Sigmoid colon (tissue), 7 donors: Measurements from ENCODE around the gene DLD. TPM values are rescaled to one million over a fixed set of nuclear protein-coding genes. Genes with fewer than 3 reads are reported as not detected.

Source experiments
- DNase-seq: peaks from one replicate; pipeline ENCODE4 v3.0.0-alpha.2; 2019
- H3K27ac ChIP-seq, 4 donors: fragments of 200-600 bp; sonication (generic); one replicate each; pipeline ENCODE4 v1.5.1; 2016 to 2019; ENCODE audit warnings: mild to moderate bottlenecking in 1 of 4
- H3K27me3 ChIP-seq, 3 donors: fragments of 200-600 bp; sonication (generic); one replicate each; pipeline ENCODE4 v1.5.1; 2019; ENCODE audit warnings: mild to moderate bottlenecking in 1 of 3
- H3K36me3 ChIP-seq, 4 donors: fragments of 200-600 bp; sonication (generic); one replicate each; pipeline ENCODE4 v1.5.1; 2016 to 2019
- H3K4me1 ChIP-seq, 4 donors: fragments of 200-600 bp; sonication (generic); one replicate each; pipeline ENCODE4 v1.5.1; 2017 to 2019
- H3K4me3 ChIP-seq, 4 donors: fragments of 200-600 bp; sonication (generic); one replicate each; pipeline ENCODE4 v1.5.1; 2017 to 2019; ENCODE audit warnings: mild to moderate bottlenecking in 2 of 4, moderate library complexity in 1 of 4
- H3K9me3 ChIP-seq, 4 donors: fragments of 200-600 bp in 3 of 4; sonication (generic) in 3 of 4; one replicate each; pipeline versions ENCODE4 v1.5.1 to v1.6.1; 2013 to 2019
- EP300 ChIP-seq, 4 donors: sonication (generic); formaldehyde crosslinking; IDR thresholded peaks; one replicate each; pipeline ENCODE4 v1.6.1; 2017; ENCODE audit warnings: antibody characterized with exemption in 4 of 4
- POLR2A ChIP-seq, 2 donors: fragments of 450-650 bp; IDR thresholded peaks; one replicate each; pipeline ENCODE4 v1.6.1; 2016; ENCODE audit warnings: antibody characterized with exemption in 2 of 2, mild to moderate bottlenecking in 2 of 2, moderate library complexity in 2 of 2
- POLR2AphosphoS5 ChIP-seq, 4 donors: sonication (generic); formaldehyde crosslinking; IDR thresholded peaks; one replicate each; pipeline ENCODE4 v1.6.1; 2017; ENCODE audit warnings: antibody characterized with exemption in 4 of 4
- WGBS, 2 donors: extraction: QIAGEN DNeasy Blood & Tissue Kit; methylation state at CpG; one replicate each; pipeline ENCODE4 v1.1.7; 2013; 5-methylcytosine and 5-hydroxymethylcytosine counted together
- intact Hi-C: fragments of 100-400 bp; cut with DNase I; formaldehyde crosslinking; loops from one replicate; pipeline ENCODE4 v1.15.1; 2023
- polyA plus RNA-seq, 3 donors: library from polyadenylated mRNA; stranded (reverse); fragments of 200-250 nt; gene quantifications; one replicate each; pipeline ENCODE4 v1.2.3, GENCODE V29; 2013
- total RNA-seq, 4 donors: library from RNA; depleted of rRNA; stranded (reverse); fragments of >200 nt; gene quantifications; one replicate each; pipeline ENCODE4 v1.1.0, GENCODE V29; 2016
- TF ChIP-seq, protein P1 (sequence below), 4 experiments: fragments of 450-650 bp in 3 of 4; fragments of 200-600 bp in 1 of 4; IDR thresholded peaks; one replicate each; pipeline ENCODE4 v1.5.1; 2016 to 2019; ENCODE audit warnings: antibody characterized with exemption in 4 of 4, mild to moderate bottlenecking in 3 of 4, moderate library complexity in 2 of 4
- donor health status: healthy with polysubstance abuse.
- donor health status: Bipolar disorder and iron deficiency.
- donor health status: healthy.

Gene DLD
- total and polyA plus RNA-seq, 7 donors: 82.3 to 446 (median 115) TPM

DNA sequence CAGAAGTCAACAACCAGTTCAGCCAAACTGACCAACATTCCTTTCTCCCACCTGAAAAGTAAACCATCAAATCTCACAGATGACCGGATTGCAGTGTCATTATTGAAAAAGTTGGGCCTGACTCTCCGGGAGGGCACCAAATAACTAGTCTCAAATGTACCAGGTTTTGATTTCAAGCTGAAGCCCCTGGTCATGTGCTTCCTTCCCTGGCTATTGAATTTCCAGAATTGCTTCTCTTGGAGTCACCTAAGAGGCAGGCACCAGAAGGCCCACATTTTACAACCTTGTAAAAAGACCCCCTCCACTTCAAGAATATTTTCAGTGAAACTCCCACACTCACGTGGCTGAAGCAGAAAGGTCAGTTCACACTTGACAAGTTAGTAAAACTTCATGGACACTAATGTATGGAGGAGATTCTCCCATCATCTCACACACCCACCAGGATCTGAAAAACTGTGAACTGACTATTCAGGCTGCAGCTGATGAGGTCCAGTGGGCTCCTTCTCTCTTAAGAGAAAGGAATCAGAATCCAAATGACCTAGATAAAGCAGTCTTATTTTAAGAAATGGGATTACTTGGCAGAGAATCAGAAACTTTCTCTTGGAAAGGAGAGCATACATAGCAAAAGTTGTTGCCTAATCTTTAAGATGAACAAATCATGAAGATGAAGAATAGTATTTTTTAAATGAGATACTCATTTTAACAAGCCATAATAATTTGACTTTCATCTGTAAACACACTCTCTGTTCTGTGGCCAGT lies 53.6 kb downstream of the DLD start:
- Histone ChIP-seq H3K27ac (peak overlapping the region; percentile 24 to 68 (median 54)), H3K4me3 (no peak overlapping the region), H3K4me1 (peaks cover 0 to 66% (median 53%) of the 10 kb centered on the region in 4 donors), H3K27me3 (no peaks in the 10 kb centered on the region), H3K9me3 (no peaks in the 10 kb centered on the region), H3K36me3 (peaks cover 0 to 61% (median 22%) of the 10 kb centered on the region in 4 donors)
- WGBS, 2 donors: 87 to 89% methylated on average over 3 of the region's 3 CpGs
- no peak for DNase-seq
- intact Hi-C loops: no loop called here
- TF ChIP-seq, protein P1, sequence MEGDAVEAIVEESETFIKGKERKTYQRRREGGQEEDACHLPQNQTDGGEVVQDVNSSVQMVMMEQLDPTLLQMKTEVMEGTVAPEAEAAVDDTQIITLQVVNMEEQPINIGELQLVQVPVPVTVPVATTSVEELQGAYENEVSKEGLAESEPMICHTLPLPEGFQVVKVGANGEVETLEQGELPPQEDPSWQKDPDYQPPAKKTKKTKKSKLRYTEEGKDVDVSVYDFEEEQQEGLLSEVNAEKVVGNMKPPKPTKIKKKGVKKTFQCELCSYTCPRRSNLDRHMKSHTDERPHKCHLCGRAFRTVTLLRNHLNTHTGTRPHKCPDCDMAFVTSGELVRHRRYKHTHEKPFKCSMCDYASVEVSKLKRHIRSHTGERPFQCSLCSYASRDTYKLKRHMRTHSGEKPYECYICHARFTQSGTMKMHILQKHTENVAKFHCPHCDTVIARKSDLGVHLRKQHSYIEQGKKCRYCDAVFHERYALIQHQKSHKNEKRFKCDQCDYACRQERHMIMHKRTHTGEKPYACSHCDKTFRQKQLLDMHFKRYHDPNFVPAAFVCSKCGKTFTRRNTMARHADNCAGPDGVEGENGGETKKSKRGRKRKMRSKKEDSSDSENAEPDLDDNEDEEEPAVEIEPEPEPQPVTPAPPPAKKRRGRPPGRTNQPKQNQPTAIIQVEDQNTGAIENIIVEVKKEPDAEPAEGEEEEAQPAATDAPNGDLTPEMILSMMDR (IDR thresholded peaks at IDR 0.05): no peak
- no peak for TF ChIP-seq EP300 (IDR thresholded peaks at IDR 0.05)
- TF ChIP-seq POLR2A (IDR thresholded peaks at IDR 0.05): no peak
- no peak for TF ChIP-seq POLR2AphosphoS5 (IDR thresholded peaks at IDR 0.05)

DNA sequence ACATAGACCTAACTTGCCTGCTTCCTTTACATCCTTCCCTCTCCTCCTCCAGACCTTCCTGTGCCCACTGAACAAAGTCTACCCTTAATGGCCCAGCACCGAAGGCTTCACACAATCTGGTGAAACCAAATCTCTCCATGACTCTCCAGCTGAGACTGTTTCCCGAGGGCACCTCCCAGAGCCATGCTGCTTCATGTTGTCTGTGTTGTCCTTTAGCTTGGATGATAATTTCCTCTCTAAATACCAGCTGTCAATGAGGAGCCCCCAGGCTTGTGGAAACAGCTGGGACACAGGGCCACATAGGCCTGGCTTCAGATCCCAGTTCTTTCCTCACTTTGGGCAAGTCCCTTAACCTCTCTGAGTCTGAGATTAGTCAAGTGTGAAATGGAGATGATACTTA lies 54.3 kb downstream of the DLD start:
- H3K36me3 ChIP-seq: peaks cover 0 to 69% (median 23%) of the 10 kb centered on the region in 4 donors
- no peaks in the 10 kb centered on the region for H3K9me3 ChIP-seq
- no peak for DNase-seq
- 92% methylated on average over 2 of the region's 2 CpGs for WGBS, 2 donors
- no peaks in the 10 kb centered on the region for H3K27me3 ChIP-seq
- intact Hi-C loops: no loop called here
- peak overlapping the region; percentile 24 to 68 (median 54) for H3K27ac ChIP-seq
- no peak overlapping the region for H3K4me3 ChIP-seq
- peaks cover 0 to 59% (median 48%) of the 10 kb centered on the region in 4 donors for H3K4me1 ChIP-seq
- TF ChIP-seq POLR2AphosphoS5 (IDR thresholded peaks at IDR 0.05) (no peak), EP300 (IDR thresholded peaks at IDR 0.05) (no peak), POLR2A (IDR thresholded peaks at IDR 0.05) (no peak)
- TF ChIP-seq, protein P1 (IDR thresholded peaks at IDR 0.05): no peak

DNA sequence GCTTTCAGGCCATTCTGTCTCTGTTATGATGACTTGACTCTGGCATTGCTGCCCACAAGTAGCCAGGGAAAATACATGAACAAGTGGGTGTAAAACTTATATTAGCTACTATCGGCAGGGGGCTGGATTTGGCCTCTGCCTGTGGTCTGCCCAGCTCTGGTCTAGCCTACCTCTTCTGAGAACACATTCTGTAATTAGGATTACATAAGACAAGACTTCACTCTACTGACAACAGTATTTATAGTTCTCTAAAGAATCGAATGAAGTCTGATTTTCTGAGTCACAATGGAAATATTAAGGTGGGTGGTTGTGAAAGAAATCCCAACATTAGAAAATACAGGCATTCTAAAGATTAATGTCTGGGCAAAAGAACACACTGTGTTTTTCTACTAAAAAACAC lies 55.5 kb downstream of the DLD start:
- TF ChIP-seq POLR2A (IDR thresholded peaks at IDR 0.05): no peak
- no peak for TF ChIP-seq POLR2AphosphoS5 (IDR thresholded peaks at IDR 0.05)
- TF ChIP-seq EP300 (IDR thresholded peaks at IDR 0.05): no peak
- TF ChIP-seq, protein P1 (IDR thresholded peaks at IDR 0.05): no peak
- peaks cover 3 to 80% (median 31%) of the 10 kb centered on the region in 4 donors for H3K36me3 ChIP-seq
- H3K4me3 ChIP-seq: no peak overlapping the region
- no peak for DNase-seq
- H3K27me3 ChIP-seq: no peaks in the 10 kb centered on the region
- intact Hi-C loops: no loop called here
- WGBS, 2 donors: 77 to 78% methylated on average over 2 of the region's 2 CpGs
- no peaks in the 10 kb centered on the region for H3K9me3 ChIP-seq
- peak overlapping the region; percentile 43 to 68 (median 54) for H3K27ac ChIP-seq
- peaks cover 0 to 52% (median 43%) of the 10 kb centered on the region in 4 donors for H3K4me1 ChIP-seq

GRCh38 chr7:107946881-107947280 lies 55.9 kb downstream of the DLD start:
- Histone ChIP-seq H3K27me3 (no peaks in the 10 kb centered on the region), H3K27ac (peak overlapping the region; percentile 43 to 68 (median 54)), H3K36me3 (peaks cover 7 to 84% (median 34%) of the 10 kb centered on the region in 4 donors), H3K4me3 (no peak overlapping the region), H3K9me3 (no peaks in the 10 kb centered on the region), H3K4me1 (peaks cover 0 to 54% (median 46%) of the 10 kb centered on the region in 4 donors)
- intact Hi-C loops: no loop called here
- no peak for DNase-seq
- WGBS, 2 donors: 89 to 91% methylated on average over 6 of the region's 6 CpGs
- TF ChIP-seq POLR2A (IDR thresholded peaks at IDR 0.05): no peak
- TF ChIP-seq POLR2AphosphoS5 (IDR thresholded peaks at IDR 0.05): no peak
- TF ChIP-seq EP300 (IDR thresholded peaks at IDR 0.05): no peak
- TF ChIP-seq, protein P1 (IDR thresholded peaks at IDR 0.05): no peak
